ENCODE data around the gene RNF151. TPM values are rescaled to one million over a fixed set of nuclear protein-coding genes. Genes with fewer than 3 reads are reported as not detected.

Gene RNF151
- total and polyA plus RNA-seq, 10 of the 15 experiments (the other 5 are each of a cell fraction or from before 2014, with no cell fraction given), result 0.17 to 0.56 TPM; not detected in 8

GRCh38 chr16:1942810-1943726 lies 23.6 kb upstream of the RNF151 start, which contains the start of gene MSRB1 (continued):
- TF ChIP-seq, protein P1, sequence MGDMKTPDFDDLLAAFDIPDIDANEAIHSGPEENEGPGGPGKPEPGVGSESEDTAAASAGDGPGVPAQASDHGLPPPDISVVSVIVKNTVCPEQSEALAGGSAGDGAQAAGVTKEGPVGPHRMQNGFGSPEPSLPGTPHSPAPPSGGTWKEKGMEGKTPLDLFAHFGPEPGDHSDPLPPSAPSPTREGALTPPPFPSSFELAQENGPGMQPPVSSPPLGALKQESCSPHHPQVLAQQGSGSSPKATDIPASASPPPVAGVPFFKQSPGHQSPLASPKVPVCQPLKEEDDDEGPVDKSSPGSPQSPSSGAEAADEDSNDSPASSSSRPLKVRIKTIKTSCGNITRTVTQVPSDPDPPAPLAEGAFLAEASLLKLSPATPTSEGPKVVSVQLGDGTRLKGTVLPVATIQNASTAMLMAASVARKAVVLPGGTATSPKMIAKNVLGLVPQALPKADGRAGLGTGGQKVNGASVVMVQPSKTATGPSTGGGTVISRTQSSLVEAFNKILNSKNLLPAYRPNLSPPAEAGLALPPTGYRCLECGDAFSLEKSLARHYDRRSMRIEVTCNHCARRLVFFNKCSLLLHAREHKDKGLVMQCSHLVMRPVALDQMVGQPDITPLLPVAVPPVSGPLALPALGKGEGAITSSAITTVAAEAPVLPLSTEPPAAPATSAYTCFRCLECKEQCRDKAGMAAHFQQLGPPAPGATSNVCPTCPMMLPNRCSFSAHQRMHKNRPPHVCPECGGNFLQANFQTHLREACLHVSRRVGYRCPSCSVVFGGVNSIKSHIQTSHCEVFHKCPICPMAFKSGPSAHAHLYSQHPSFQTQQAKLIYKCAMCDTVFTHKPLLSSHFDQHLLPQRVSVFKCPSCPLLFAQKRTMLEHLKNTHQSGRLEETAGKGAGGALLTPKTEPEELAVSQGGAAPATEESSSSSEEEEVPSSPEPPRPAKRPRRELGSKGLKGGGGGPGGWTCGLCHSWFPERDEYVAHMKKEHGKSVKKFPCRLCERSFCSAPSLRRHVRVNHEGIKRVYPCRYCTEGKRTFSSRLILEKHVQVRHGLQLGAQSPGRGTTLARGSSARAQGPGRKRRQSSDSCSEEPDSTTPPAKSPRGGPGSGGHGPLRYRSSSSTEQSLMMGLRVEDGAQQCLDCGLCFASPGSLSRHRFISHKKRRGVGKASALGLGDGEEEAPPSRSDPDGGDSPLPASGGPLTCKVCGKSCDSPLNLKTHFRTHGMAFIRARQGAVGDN (IDR thresholded peaks at IDR 0.05), result peak; percentile 45; the same call in 1 of the 2 replicates
- TF ChIP-seq, protein P2, sequence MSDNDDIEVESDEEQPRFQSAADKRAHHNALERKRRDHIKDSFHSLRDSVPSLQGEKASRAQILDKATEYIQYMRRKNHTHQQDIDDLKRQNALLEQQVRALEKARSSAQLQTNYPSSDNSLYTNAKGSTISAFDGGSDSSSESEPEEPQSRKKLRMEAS (IDR thresholded peaks at IDR 0.05; ENCODE audit: low read depth, low read length), result peak; percentile 79; the same call in 1 of the 2 replicates
- TF ChIP-seq RB1 (IDR thresholded peaks at IDR 0.05; ENCODE audit: borderline replicate concordance) (peak; percentile 45; the same call in 1 of the 2 replicates), JUNB (IDR thresholded peaks at IDR 0.05) (peak; percentile 80), RUNX3 (IDR thresholded peaks at IDR 0.05; ENCODE audit: low read length) (peak; percentile 27; the same call in 1 of the 2 replicates)

All from GM12878 (cell line).